Measurements from ENCODE around the gene ANKH.

DNA sequence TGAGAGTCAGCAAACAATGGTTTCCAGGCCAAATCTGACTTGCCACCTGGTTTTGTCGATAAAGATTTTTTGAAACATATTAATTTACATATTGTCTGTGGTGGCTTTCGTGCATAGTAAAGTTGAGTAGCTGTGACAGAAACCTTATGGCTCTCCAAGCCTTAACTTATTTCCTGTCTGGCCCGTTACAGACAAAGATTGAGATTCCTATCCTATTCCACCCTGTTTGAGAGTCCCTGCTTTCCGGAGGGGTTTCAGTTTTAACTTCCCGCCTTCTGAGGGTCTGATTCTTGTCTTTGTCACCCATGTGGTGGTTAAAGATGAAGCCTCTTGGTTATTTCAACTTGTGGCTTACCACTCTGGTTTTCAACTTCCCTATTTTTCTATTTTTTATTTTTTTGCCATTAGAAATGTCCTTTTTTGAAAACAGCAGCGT is 195.7 kb downstream of the ANKH start:
- TF ChIP-seq, protein P1, sequence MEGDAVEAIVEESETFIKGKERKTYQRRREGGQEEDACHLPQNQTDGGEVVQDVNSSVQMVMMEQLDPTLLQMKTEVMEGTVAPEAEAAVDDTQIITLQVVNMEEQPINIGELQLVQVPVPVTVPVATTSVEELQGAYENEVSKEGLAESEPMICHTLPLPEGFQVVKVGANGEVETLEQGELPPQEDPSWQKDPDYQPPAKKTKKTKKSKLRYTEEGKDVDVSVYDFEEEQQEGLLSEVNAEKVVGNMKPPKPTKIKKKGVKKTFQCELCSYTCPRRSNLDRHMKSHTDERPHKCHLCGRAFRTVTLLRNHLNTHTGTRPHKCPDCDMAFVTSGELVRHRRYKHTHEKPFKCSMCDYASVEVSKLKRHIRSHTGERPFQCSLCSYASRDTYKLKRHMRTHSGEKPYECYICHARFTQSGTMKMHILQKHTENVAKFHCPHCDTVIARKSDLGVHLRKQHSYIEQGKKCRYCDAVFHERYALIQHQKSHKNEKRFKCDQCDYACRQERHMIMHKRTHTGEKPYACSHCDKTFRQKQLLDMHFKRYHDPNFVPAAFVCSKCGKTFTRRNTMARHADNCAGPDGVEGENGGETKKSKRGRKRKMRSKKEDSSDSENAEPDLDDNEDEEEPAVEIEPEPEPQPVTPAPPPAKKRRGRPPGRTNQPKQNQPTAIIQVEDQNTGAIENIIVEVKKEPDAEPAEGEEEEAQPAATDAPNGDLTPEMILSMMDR (IDR thresholded peaks at IDR 0.05) = no peak
- TF ChIP-seq EP300 (IDR thresholded peaks at IDR 0.05) = no peak
- TF ChIP-seq POLR2AphosphoS5 (IDR thresholded peaks at IDR 0.05) = no peak
